Measurements from ENCODE around the gene SLC6A2.

SLC6A2 gene

DNA sequence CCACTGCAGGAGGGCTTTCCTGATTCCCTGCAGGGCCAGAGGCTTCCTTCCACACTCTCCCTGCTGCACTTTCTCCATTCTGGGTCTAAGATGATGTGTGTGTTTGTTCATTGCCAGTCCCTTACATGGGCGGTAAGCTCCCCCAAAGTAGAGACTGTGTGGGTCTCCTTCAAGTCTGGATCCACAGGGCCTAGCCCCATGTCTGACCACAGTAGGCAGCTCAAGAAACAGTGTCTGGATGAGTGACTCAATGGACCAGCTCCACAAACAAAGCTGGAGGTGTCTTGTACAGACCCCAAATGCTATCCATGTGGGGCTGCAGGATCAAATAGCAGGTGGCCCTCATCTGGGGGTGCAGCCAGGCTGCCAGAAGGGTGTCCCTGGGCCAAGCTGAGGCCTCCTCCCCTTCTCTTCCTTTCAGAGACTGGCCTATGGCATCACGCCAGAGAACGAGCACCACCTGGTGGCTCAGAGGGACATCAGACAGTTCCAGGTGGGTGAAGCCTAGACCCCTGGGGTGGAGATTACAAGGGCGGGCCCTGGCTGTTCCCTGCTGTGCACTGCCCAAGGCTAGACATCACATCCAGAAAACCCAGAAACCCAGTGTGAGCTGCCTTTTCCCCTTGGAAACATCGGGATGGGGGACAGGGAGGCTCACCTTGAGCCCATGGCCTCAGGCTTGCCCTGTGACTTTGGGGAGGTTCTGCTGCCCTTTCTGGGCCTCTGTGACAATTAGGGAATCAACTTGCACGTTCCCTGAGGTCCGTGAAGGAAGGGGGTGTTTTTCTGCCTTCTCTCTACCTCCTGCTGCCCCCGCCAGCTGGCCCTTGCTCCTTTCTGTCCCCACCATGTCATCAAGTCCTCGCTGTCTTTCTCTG is 45.9 kb downstream of the SLC6A2 start:
- Histone ChIP-seq H3K4me1 (ENCODE audit: insufficient read depth, low read length) (peaks cover 5% of the 10 kb centered on the region), H3K9ac (ENCODE audit: low read depth, low read length) (no peak overlapping the region), H3K9me3 (ENCODE audit: control insufficient read depth, insufficient read depth, low read length) (no peaks in the 10 kb centered on the region), H3K36me3 (ENCODE audit: insufficient read depth, low read length) (no peaks in the 10 kb centered on the region)

- Histone ChIP-seq H3K9me3 (ENCODE audit: control insufficient read depth, insufficient read depth, low read length) (no peaks in the 10 kb centered on the region), H3K9ac (ENCODE audit: low read depth, low read length) (no peak overlapping the region), H3K36me3 (ENCODE audit: insufficient read depth, low read length) (no peaks in the 10 kb centered on the region), H3K4me1 (ENCODE audit: insufficient read depth, low read length) (no peaks in the 10 kb centered on the region)
Measured at GRCh38 chr16:55703003-55704001, 47.5 kb downstream of the SLC6A2 start.

GRCh38 chr16:55706739-55707384 is 51.1 kb downstream of the SLC6A2 start:
- H3K36me3 ChIP-seq (ENCODE audit: insufficient read depth, low read length): no peaks in the 10 kb centered on the region
- no peaks in the 10 kb centered on the region for H3K9me3 ChIP-seq (ENCODE audit: control insufficient read depth, insufficient read depth, low read length)
- no peak overlapping the region for H3K9ac ChIP-seq (ENCODE audit: low read depth, low read length)
- H3K4me1 ChIP-seq (ENCODE audit: insufficient read depth, low read length): no peaks in the 10 kb centered on the region

- Histone ChIP-seq H3K9ac (ENCODE audit: low read depth, low read length) (no peak overlapping the region), H3K9me3 (ENCODE audit: control insufficient read depth, insufficient read depth, low read length) (no peaks in the 10 kb centered on the region), H3K36me3 (ENCODE audit: insufficient read depth, low read length) (no peaks in the 10 kb centered on the region), H3K4me1 (ENCODE audit: insufficient read depth, low read length) (no peaks in the 10 kb centered on the region)
Measured at GRCh38 chr16:55709801-55710200, 54.0 kb downstream of the SLC6A2 start.

DNA sequence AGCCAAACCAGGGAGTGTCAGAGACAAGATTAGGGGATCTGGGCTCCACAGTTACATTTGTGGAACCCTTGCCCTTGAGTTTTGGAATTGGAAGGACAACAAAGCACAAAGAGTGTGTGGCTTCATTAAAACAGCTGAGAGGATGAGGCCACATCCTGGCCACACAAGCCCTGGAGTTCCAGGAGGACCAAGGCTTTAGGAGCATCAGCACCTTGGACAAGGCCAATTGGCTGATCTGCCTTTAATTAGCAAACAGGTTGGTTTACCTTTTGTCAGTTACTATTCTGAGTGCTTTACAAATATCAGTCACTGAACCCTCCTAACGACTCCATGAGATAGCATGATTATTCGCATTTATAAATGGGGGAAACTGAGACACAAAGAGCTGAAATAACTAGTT is 54.7 kb downstream of the SLC6A2 start:
- Histone ChIP-seq H3K9me3 (ENCODE audit: control insufficient read depth, insufficient read depth, low read length) (no peaks in the 10 kb centered on the region), H3K9ac (ENCODE audit: low read depth, low read length) (no peak overlapping the region), H3K36me3 (ENCODE audit: insufficient read depth, low read length) (no peaks in the 10 kb centered on the region), H3K4me1 (ENCODE audit: insufficient read depth, low read length) (no peaks in the 10 kb centered on the region)

DNA sequence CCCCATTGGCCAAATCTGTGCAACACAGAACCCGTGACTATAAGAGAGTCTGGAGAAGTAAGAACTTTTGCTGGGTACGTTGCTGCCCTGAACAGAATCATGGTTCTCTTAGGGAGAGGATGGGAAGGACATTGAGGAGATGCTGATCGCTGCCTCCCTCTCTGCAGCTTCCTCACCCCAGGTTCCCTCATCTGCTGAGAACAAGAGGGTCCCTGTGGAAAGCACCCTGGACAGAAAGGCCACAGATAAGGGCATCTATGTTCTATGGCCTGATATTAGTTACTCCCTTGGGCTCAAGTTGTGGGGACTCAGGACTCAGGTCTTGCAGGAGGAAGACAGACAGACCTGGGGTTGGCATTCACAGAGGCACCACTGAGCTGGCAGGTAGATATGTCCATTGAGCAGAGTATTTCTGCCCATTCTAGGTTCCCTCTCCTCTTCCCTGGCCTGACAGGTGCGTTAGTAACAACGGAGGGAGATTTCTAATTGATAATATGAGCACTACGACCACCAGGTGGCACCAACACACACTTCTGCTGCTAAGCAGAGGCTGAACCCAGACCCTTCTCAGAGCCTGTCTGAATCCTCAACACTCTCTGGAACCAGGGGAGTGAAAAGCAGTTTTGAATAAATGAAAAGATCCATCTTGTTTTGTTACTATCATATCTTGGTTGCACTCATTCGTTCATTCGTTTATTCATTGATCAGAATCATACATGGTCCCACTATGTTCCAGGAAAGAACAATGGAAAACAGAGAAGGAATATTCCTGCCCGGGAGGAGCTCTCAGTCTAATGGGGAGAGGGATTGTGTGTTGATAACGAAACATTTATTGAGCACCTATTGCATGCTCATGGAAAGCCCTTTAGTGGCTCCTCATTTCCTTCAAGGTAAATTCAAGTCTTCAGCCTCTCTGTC is 56.4 kb downstream of the SLC6A2 start:
- Histone ChIP-seq H3K9me3 (ENCODE audit: control insufficient read depth, insufficient read depth, low read length) (no peaks in the 10 kb centered on the region), H3K4me1 (ENCODE audit: insufficient read depth, low read length) (no peaks in the 10 kb centered on the region), H3K36me3 (ENCODE audit: insufficient read depth, low read length) (no peaks in the 10 kb centered on the region), H3K9ac (ENCODE audit: low read depth, low read length) (no peak overlapping the region)

GRCh38 chr16:55713103-55713502 is 57.3 kb downstream of the SLC6A2 start:
- H3K36me3 ChIP-seq (ENCODE audit: insufficient read depth, low read length): no peaks in the 10 kb centered on the region
- no peaks in the 10 kb centered on the region for H3K4me1 ChIP-seq (ENCODE audit: insufficient read depth, low read length)
- no peaks in the 10 kb centered on the region for H3K9me3 ChIP-seq (ENCODE audit: control insufficient read depth, insufficient read depth, low read length)
- no peak overlapping the region for H3K9ac ChIP-seq (ENCODE audit: low read depth, low read length)

DNA sequence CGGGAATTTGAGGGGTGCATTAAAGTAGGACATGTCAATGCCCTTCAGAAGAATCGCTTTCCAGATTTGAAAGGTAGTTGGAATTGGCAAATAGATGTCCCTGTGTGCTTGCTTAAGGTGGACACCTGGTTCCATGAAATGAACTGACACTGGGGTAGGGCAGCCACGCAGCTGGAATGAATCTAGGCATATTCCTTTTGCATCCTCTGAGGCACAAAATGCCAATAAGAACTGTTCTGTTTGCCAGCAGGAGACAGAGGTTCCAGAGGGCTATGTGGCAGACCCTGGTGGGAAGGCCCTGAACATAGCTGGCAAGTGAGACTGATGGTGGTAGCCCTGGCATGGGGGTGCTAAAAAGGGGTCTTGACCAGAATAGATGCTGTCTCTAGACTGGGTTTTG is 61.5 kb downstream of the SLC6A2 start:
- H3K9ac ChIP-seq (ENCODE audit: low read depth, low read length): no peak overlapping the region
- no peaks in the 10 kb centered on the region for H3K36me3 ChIP-seq (ENCODE audit: insufficient read depth, low read length)
- H3K4me1 ChIP-seq (ENCODE audit: insufficient read depth, low read length): no peaks in the 10 kb centered on the region
- no peaks in the 10 kb centered on the region for H3K9me3 ChIP-seq (ENCODE audit: control insufficient read depth, insufficient read depth, low read length)

GRCh38 chr16:55725055-55725777 is 69.4 kb downstream of the SLC6A2 start:
- Histone ChIP-seq H3K36me3 (ENCODE audit: insufficient read depth, low read length) (no peaks in the 10 kb centered on the region), H3K9ac (ENCODE audit: low read depth, low read length) (no peak overlapping the region), H3K9me3 (ENCODE audit: control insufficient read depth, insufficient read depth, low read length) (no peaks in the 10 kb centered on the region), H3K4me1 (ENCODE audit: insufficient read depth, low read length) (no peaks in the 10 kb centered on the region)

- Histone ChIP-seq H3K9me3 (ENCODE audit: control insufficient read depth, insufficient read depth, low read length) (no peaks in the 10 kb centered on the region), H3K4me1 (ENCODE audit: insufficient read depth, low read length) (no peaks in the 10 kb centered on the region), H3K36me3 (ENCODE audit: insufficient read depth, low read length) (no peaks in the 10 kb centered on the region), H3K9ac (ENCODE audit: low read depth, low read length) (no peak overlapping the region)
Measured at GRCh38 chr16:55728797-55729196, 73.0 kb downstream of the SLC6A2 start.

DNA sequence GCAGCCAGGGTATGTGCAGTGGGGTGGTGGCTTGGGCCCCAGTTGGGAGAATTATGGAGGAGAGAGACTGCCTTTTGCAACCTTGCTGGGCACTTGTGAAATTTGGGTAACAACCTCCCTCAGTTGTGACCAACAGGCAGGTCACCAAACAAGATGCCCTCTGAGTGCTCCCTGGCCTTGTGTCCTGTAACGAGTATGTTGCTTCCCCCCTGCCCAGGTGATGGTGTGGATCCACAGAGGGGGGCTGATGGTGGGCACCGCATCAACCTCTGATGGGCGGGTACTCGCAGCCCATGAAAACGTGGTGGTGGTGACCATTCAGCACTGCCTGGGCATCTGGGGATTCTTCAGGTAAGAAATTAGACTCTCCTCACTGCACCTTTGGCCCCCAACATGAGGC is 74.3 kb downstream of the SLC6A2 start:
- no peaks in the 10 kb centered on the region for H3K9me3 ChIP-seq (ENCODE audit: control insufficient read depth, insufficient read depth, low read length)
- no peak overlapping the region for H3K9ac ChIP-seq (ENCODE audit: low read depth, low read length)
- H3K4me1 ChIP-seq (ENCODE audit: insufficient read depth, low read length): no peaks in the 10 kb centered on the region
- no peaks in the 10 kb centered on the region for H3K36me3 ChIP-seq (ENCODE audit: insufficient read depth, low read length)

DNA sequence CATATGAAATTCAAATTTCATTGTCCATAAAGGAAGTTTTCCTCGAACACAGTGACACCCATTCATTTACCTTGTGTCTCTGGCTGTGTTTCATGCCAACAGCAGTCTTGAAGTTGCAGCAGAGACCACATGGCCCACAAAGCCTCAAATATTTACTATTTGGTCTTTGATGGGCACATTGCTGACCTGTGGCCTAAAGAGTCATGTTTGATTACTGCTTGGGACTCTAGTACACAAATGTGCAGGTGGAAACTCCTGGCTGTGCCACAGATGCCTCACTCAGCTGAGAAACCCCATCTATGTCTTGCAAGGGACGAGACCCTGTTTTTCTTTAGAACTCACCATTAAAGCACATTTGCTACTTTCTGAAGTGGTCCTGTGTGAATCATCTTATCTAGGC is 76.7 kb downstream of the SLC6A2 start:
- no peaks in the 10 kb centered on the region for H3K9me3 ChIP-seq (ENCODE audit: control insufficient read depth, insufficient read depth, low read length)
- H3K36me3 ChIP-seq (ENCODE audit: insufficient read depth, low read length): no peaks in the 10 kb centered on the region
- no peaks in the 10 kb centered on the region for H3K4me1 ChIP-seq (ENCODE audit: insufficient read depth, low read length)
- no peak overlapping the region for H3K9ac ChIP-seq (ENCODE audit: low read depth, low read length)

DNA sequence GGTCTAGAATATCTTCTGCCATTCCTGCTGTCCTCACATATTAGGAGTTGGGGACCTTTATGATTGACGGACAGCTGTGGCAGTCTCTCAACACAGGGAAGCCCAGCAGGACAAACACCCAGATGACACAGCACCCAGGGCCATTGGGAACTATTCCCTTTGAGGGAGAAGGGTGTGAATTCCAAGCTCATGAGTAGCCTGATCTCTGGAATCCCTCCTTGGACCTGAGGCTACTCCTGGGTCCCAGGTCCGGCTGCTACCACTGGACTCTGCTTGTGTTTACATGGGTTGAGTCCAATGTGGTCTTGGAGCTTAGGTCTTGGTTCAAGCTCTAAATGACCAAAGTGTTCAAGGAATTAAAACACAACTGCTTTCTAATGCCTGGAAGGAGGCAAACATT is 78.9 kb downstream of the SLC6A2 start:
- Histone ChIP-seq H3K36me3 (ENCODE audit: insufficient read depth, low read length) (no peaks in the 10 kb centered on the region), H3K9me3 (ENCODE audit: control insufficient read depth, insufficient read depth, low read length) (no peaks in the 10 kb centered on the region), H3K9ac (ENCODE audit: low read depth, low read length) (no peak overlapping the region), H3K4me1 (ENCODE audit: insufficient read depth, low read length) (no peaks in the 10 kb centered on the region)

Data from ES-I3 (cell line).